GM12865 (cell line): ENCODE measurements around the gene PPP4R2.
"Not testable (repeated sequence)": the region's sequence is repeated elsewhere in the genome, so short reads cannot be mapped to it uniquely, and the experiment has no call there.

Source experiments
- DNase-seq: peaks from one replicate; pipeline ENCODE4 v3.0.0; 2010; ENCODE audit warnings: low read depth
- H3K4me3 ChIP-seq: 2 replicates; pipeline ENCODE4 v1.5.1; 2011; ENCODE audit warnings: mild to moderate bottlenecking, low read depth, low read length, control low read depth
- CTCF ChIP-seq: IDR thresholded peaks from 2 replicates; pipeline ENCODE4 v1.5.1; 2011; ENCODE audit warnings: low read length, control low read depth, low read depth, inconsistent platforms; ENCODE audit not compliant: insufficient read depth; ENCODE audit errors: missing control alignments

The PPP4R2 gene

GRCh38 chr3:72991522-72991921 is 5.1 kb upstream of the PPP4R2 start:
- TF ChIP-seq CTCF = no peak
- H3K4me3 ChIP-seq = no peak overlapping the region
- no peak for DNase-seq

- peak; percentile 18 for TF ChIP-seq CTCF
- no peak overlapping the region for H3K4me3 ChIP-seq
- no peak for DNase-seq
Measured at GRCh38 chr3:72993391-72993790, 3.2 kb upstream of the PPP4R2 start.

GRCh38 chr3:72995337-72995736 is 1.3 kb upstream of the PPP4R2 start:
- DNase-seq = no peak
- H3K4me3 ChIP-seq = no peak overlapping the region
- TF ChIP-seq CTCF = no peak

- TF ChIP-seq CTCF = no peak
- no peak for DNase-seq
- H3K4me3 ChIP-seq = peak overlapping the region; percentile 98
Measured at GRCh38 chr3:72996121-72996472, 514 bp upstream of the PPP4R2 start.

- peak; percentile 66 for DNase-seq
- TF ChIP-seq CTCF = peak; percentile 32
Measured at GRCh38 chr3:72997421-72997961, 880 bp downstream of the PPP4R2 start.

GRCh38 chr3:72998466-72998865 is 1.9 kb downstream of the PPP4R2 start:
- peak overlapping the region; percentile 98 for H3K4me3 ChIP-seq
- TF ChIP-seq CTCF = no peak
- no peak for DNase-seq

More at GRCh38 chr3:72997421-72997961, 880 bp downstream of the PPP4R2 start:
- H3K4me3 ChIP-seq = peak overlapping the region; percentile 98

- TF ChIP-seq CTCF = no peak
- peak overlapping the region; percentile 98 for H3K4me3 ChIP-seq
- no peak for DNase-seq
Measured at GRCh38 chr3:72999951-73000350, 3.3 kb downstream of the PPP4R2 start.

GRCh38 chr3:73003050-73003449 is 6.4 kb downstream of the PPP4R2 start:
- not testable (repeated sequence) for DNase-seq, H3K4me3 ChIP-seq
